PC-9 (cell line): ENCODE results near the gene CHRNB1.

Source experiments
- EZH2 ChIP-seq: fragments of 200-600 bp; sonication (generic); IDR thresholded peaks from 2 replicates; pipeline ENCODE4 v1.8.0; 2017; ENCODE audit warnings: antibody characterized with exemption, low read depth
- TF ChIP-seq, protein P1 (sequence below): fragments of 200-600 bp; sonication (generic); conservative IDR thresholded peaks from 2 replicates; pipeline ENCODE4 v1.6.1; 2017; ENCODE audit warnings: mixed run types, antibody characterized with exemption, mild to moderate bottlenecking, moderate library complexity

DNA sequence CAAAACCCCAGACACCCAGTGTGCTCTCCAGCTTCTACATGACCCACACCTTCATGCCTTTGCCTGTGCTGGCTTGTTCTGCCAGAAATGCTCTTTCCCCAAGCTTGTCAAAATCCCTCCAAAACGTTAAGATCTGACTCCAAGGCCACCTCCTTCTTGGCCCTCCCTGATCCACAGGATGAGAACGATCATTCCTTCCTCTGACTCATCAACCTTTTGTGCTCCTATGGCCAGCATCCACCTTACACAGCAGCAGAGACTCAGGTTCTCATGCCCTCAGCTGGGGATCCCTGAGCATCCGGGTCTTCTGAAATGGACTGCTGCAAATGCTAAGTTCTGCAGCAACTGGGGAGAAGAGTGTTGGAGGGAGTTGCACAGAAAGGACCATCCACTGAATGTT, 31.6 kb downstream of the CHRNB1 start:
- TF ChIP-seq, protein P1, sequence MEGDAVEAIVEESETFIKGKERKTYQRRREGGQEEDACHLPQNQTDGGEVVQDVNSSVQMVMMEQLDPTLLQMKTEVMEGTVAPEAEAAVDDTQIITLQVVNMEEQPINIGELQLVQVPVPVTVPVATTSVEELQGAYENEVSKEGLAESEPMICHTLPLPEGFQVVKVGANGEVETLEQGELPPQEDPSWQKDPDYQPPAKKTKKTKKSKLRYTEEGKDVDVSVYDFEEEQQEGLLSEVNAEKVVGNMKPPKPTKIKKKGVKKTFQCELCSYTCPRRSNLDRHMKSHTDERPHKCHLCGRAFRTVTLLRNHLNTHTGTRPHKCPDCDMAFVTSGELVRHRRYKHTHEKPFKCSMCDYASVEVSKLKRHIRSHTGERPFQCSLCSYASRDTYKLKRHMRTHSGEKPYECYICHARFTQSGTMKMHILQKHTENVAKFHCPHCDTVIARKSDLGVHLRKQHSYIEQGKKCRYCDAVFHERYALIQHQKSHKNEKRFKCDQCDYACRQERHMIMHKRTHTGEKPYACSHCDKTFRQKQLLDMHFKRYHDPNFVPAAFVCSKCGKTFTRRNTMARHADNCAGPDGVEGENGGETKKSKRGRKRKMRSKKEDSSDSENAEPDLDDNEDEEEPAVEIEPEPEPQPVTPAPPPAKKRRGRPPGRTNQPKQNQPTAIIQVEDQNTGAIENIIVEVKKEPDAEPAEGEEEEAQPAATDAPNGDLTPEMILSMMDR = no peak
- no peak for TF ChIP-seq EZH2
